Activated T-helper 1 cell treated with anti-CD3 and anti-CD28 coated beads, Interleukin-12 subunit alpha, Interleukin-12 subunit beta, Interleukin-2, Interleukin-4 antibody, amounts not matched to agents 30 ng/mL and 10 ng/mL and 1 ng/mL, durations not matched to agents 14 hours and 24 hours and 36 hours (primary cell): ENCODE data around the gene CHMP6. TPM values are rescaled to one million over a fixed set of nuclear protein-coding genes. Genes with fewer than 3 reads are reported as not detected.
A peak's percentile ranks its signal among the peaks of the same experiment; 100 is the strongest.

ENCODE experiments used
- DNase-seq: peaks from one replicate; pipeline ENCODE4 v3.0.0; 2021; ENCODE audit warnings: low spot score
- H3K27ac Mint-ChIP-seq: one replicate; pipeline ENCODE4 v1.8.0; 2021; ENCODE audit warnings: mild to moderate bottlenecking, mixed read lengths
- H3K27me3 Mint-ChIP-seq: one replicate; pipeline ENCODE4 v1.8.0; 2022; ENCODE audit warnings: mild to moderate bottlenecking, moderate library complexity, mixed read lengths; ENCODE audit not compliant: insufficient read depth
- H3K36me3 Mint-ChIP-seq: one replicate; pipeline ENCODE4 v1.8.0; 2021; ENCODE audit warnings: low read depth, mixed read lengths
- H3K4me1 Mint-ChIP-seq: one replicate; pipeline ENCODE4 v1.8.0; 2021; ENCODE audit warnings: low read depth, mixed read lengths
- H3K4me3 Mint-ChIP-seq: one replicate; pipeline ENCODE4 v1.8.0; 2021; ENCODE audit warnings: mild to moderate bottlenecking, moderate library complexity, mixed read lengths
- H3K9me3 Mint-ChIP-seq: one replicate; pipeline ENCODE4 v1.8.0; 2021; ENCODE audit warnings: mixed read lengths
- intact Hi-C: fragments of 100-400 bp; cut with micrococcal nuclease; formaldehyde crosslinking; loops from one replicate; pipeline ENCODE4 v1.15.1; 2024
- total RNA-seq: library from RNA; stranded (reverse); gene quantifications from 2 replicates; pipeline ENCODE4 v1.2.3, GENCODE V29; 2022

The CHMP6 gene
- total RNA-seq, 1 donor from 2014 or later, result 36.6 TPM

DNA sequence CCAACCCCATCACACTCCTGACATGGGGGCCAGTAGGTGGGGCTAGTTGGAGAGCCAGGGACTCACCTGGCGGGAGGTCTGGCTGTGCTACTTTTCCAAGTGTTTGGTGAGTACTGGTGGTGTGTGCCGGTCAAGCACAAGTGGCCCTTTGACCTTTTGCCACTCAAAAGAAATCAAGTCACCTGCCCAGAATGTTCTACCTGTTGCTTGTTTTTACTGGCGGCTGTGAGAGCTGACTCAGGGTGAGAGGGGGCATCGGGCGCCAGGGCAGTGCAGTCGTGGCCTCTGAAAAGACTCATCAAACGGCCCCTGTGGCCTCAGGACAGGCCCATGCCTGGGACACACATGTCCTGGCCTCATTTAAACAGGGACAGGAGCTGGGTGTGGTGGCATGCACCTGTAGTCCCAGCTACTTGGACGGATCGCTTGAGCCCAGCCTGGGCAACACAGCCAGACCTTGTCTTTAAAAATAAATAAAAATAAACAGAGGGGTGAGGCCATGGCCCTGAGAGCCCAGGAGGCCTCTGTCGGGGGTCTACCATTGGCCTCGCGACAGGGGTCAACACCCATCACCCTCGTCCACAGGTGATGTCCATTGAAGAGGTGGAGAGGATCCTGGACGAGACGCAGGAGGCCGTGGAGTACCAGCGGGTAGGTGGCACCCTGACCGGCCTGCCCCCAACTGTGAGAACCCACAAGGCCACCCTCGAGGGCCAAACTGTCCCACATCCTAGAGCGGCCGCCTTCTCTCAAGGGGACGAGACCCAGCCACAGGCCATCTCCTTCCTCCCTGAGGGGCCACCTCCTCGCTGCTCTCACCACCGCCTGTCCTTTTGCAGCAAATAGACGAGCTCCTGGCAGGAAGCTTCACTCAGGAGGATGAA, 5.0 kb downstream of the CHMP6 start:
- Mint-ChIP-seq H3K27me3 (peaks cover 1% of the 10 kb centered on the region), H3K27ac (no peak overlapping the region), H3K9me3 (no peaks in the 10 kb centered on the region), H3K4me1 (peaks cover 6% of the 10 kb centered on the region), H3K4me3 (no peak overlapping the region), H3K36me3 (peaks cover 7% of the 10 kb centered on the region)
- intact Hi-C loops, result no loop called here
- DNase-seq, result no peak

GRCh38 chr17:80997424-80998117, 5.9 kb downstream of the CHMP6 start:
- Mint-ChIP-seq H3K9me3 (no peaks in the 10 kb centered on the region), H3K27me3 (peaks cover 7% of the 10 kb centered on the region), H3K36me3 (peaks cover 7% of the 10 kb centered on the region), H3K4me1 (peaks cover 5% of the 10 kb centered on the region), H3K4me3 (no peak overlapping the region), H3K27ac (no peak overlapping the region)
- DNase-seq, result no peak
- intact Hi-C loops, result no loop called here

DNA sequence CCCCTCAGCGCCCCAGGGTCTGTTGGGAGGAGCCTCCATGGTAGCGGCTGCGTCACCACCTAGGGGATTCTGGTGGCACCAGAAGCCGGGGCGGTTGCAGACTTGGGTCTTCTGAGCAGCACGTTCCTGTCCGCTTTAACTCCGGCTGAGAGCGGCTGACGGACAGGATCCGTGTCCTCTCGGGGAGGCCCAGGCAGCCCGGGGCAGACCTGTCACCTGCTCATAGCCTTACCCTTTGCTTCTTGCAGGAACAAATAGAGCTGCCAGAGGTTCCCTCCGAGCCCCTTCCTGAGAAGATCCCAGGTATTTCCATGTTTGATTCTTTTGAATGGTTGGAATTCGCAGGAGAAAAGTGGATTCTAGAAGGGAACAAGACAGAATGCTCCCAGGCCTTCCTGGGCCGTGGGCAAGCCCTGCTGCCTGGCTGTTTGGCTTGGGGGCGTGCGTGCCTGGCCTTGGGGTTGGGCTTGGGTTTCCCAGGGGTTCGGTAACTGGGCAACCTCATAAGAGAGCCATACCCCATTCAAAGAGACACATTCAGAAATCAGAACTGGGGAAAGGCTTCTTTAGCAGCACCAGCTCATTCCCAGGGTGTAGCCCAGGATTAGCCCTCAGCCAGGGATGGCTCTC, 6.6 kb downstream of the CHMP6 start:
- intact Hi-C loops, result no loop called here
- peaks cover 7% of the 10 kb centered on the region for H3K36me3 Mint-ChIP-seq
- no peak for DNase-seq
- peaks cover 13% of the 10 kb centered on the region for H3K27me3 Mint-ChIP-seq
- H3K27ac Mint-ChIP-seq, result no peak overlapping the region
- H3K4me1 Mint-ChIP-seq, result peaks cover under 1% of the 10 kb centered on the region
- H3K4me3 Mint-ChIP-seq, result no peak overlapping the region
- H3K9me3 Mint-ChIP-seq, result no peaks in the 10 kb centered on the region

- intact Hi-C loops, result no loop called here
- H3K36me3 Mint-ChIP-seq, result peaks cover 8% of the 10 kb centered on the region
Measured at GRCh38 chr17:80998748-80999535, 7.3 kb downstream of the CHMP6 start.

DNA sequence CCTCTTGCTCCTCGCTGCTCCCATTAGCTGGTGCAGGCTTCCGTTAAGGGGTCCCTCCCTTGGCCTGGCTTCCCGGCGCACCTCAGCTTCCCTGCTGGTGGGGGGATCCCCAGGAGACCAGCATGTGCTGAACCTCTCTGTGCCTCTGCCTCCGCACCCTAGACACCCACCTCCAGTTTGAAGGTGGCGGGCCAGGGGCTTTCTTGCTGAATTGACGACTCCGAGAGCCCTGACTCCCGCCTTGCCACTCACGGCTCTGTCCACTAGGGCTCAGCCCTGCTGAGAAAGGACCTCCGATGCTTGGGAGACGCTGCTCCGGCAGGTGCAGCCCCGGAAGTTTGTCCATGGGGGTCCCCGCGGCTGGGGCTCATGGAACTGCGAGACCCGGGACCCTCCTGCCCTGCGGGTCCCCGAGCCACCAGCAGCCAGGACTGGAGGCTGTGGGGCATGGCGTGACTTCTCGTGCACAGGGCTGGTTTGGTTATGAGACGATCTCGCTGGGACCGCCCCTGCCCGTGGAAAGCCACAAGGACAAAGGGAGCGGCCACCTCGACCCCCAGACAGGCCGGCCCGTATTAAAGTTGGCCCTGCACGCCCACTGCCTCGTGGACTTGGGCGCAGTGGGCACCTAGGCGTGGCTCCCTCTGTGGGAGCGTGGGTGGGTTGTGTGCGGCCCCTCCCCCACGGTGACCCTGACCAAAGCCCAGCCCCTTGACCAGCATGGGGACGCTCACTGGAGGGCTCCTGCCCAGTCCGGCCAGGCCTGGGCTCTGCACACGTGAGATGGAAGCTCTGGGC, 8.1 kb downstream of the CHMP6 start:
- no peak overlapping the region for H3K4me3 Mint-ChIP-seq
- peaks cover 22% of the 10 kb centered on the region for H3K27me3 Mint-ChIP-seq
- no peaks in the 10 kb centered on the region for H3K9me3 Mint-ChIP-seq
- peaks cover 9% of the 10 kb centered on the region for H3K36me3 Mint-ChIP-seq
- no peak for DNase-seq
- H3K27ac Mint-ChIP-seq, result no peak overlapping the region
- peaks cover 11% of the 10 kb centered on the region for H3K4me1 Mint-ChIP-seq
- intact Hi-C loops, result no loop called here

More at GRCh38 chr17:80998748-80999535, 7.3 kb downstream of the CHMP6 start:
- H3K27ac Mint-ChIP-seq, result no peak overlapping the region
- no peaks in the 10 kb centered on the region for H3K9me3 Mint-ChIP-seq
- no peak for DNase-seq
- no peak overlapping the region for H3K4me3 Mint-ChIP-seq
- peaks cover 18% of the 10 kb centered on the region for H3K27me3 Mint-ChIP-seq
- peaks cover 7% of the 10 kb centered on the region for H3K4me1 Mint-ChIP-seq

- intact Hi-C loops, result no loop called here
- Mint-ChIP-seq H3K9me3 (no peaks in the 10 kb centered on the region), H3K27me3 (peaks cover 26% of the 10 kb centered on the region), H3K27ac (no peak overlapping the region), H3K36me3 (peaks cover 10% of the 10 kb centered on the region), H3K4me3 (no peak overlapping the region), H3K4me1 (peaks cover 14% of the 10 kb centered on the region)
- DNase-seq, result no peak
Measured at GRCh38 chr17:81000334-81000630, 8.6 kb downstream of the CHMP6 start.

DNA sequence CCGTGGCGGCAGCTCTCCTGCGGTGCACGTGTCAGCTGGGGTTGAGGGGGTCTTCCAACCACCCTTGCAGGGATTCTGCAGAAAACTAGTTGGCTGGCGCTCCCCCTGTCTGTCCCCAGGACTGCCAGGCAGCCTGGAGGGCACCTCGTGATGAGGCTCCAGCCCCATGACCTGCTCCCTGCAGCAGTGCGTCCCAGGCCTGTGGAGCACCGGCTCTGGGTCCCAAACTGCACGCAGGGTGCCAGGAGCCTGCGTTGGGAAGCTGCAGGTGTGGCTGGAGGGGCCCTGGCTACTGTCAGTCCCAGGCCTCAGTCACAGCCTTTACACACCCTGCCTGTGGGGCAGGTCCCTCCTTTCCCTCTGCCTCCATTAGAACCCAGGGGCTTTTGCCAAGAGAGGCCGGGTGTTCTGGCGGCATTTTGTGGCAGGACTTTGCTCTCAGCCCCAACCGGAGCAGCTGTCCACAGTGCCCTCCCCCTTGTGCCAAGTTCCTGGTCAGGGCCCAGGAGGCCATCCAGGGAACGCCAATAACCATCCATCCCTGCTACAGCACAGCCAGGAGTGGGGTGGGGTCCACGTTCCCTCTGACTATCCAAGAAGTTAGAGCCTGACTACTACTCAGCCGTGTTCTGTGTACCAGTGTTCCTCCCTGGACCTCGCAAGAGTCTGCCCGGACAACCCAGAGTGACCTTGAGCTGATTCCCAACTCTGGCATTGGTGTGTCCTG, 9.2 kb downstream of the CHMP6 start:
- DNase-seq, result no peak
- peaks cover 7% of the 10 kb centered on the region for H3K36me3 Mint-ChIP-seq
- intact Hi-C loops, result no loop called here

DNA sequence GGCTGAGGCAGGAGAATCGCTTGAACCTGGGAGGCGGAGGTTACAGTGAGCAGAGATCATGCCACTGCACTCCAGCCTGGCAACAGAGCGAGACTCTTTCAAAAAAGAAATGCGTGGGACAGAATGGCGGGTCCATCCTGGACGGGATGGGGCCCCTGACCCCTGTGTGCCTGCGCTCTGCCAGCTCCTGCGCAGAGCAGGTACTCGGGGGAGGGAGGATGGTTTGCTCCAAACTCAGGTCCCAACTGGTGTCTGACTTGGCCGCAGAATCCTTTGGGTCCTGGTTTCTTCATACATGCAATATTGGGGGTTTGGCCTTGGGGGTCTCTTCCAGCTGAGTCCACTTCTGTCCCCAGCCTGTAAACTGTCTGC, 10.4 kb downstream of the CHMP6 start:
- no peaks in the 10 kb centered on the region for H3K9me3 Mint-ChIP-seq
- H3K27ac Mint-ChIP-seq, result no peak overlapping the region
- H3K27me3 Mint-ChIP-seq, result peaks cover 35% of the 10 kb centered on the region
- H3K36me3 Mint-ChIP-seq, result peaks cover 7% of the 10 kb centered on the region
- H3K4me1 Mint-ChIP-seq, result peaks cover 14% of the 10 kb centered on the region
- DNase-seq, result no peak
- no peak overlapping the region for H3K4me3 Mint-ChIP-seq
- intact Hi-C loops, result no loop called here

More for the DNA sequence above, 9.2 kb downstream of the CHMP6 start:
- Mint-ChIP-seq H3K4me1 (peaks cover 14% of the 10 kb centered on the region), H3K27me3 (peaks cover 26% of the 10 kb centered on the region), H3K4me3 (no peak overlapping the region), H3K9me3 (no peaks in the 10 kb centered on the region), H3K27ac (no peak overlapping the region)

GRCh38 chr17:81002409-81003361, 11.0 kb downstream of the CHMP6 start:
- Mint-ChIP-seq H3K27me3 (peaks cover 37% of the 10 kb centered on the region), H3K4me1 (peaks cover 14% of the 10 kb centered on the region), H3K4me3 (peak overlapping the region; percentile 39), H3K36me3 (peaks cover 7% of the 10 kb centered on the region), H3K9me3 (no peaks in the 10 kb centered on the region), H3K27ac (no peak overlapping the region)
- intact Hi-C loops, result no loop called here
- no peak for DNase-seq

GRCh38 chr17:81003711-81004475, 12.3 kb downstream of the CHMP6 start:
- no peak for DNase-seq
- Mint-ChIP-seq H3K9me3 (no peaks in the 10 kb centered on the region), H3K4me3 (no peak overlapping the region), H3K36me3 (peaks cover 7% of the 10 kb centered on the region), H3K27ac (no peak overlapping the region), H3K4me1 (peaks cover 14% of the 10 kb centered on the region), H3K27me3 (peaks cover 40% of the 10 kb centered on the region)
- intact Hi-C loops, result no loop called here
